Measurements from ENCODE around the gene B4GALNT3.

Gene B4GALNT3

DNA sequence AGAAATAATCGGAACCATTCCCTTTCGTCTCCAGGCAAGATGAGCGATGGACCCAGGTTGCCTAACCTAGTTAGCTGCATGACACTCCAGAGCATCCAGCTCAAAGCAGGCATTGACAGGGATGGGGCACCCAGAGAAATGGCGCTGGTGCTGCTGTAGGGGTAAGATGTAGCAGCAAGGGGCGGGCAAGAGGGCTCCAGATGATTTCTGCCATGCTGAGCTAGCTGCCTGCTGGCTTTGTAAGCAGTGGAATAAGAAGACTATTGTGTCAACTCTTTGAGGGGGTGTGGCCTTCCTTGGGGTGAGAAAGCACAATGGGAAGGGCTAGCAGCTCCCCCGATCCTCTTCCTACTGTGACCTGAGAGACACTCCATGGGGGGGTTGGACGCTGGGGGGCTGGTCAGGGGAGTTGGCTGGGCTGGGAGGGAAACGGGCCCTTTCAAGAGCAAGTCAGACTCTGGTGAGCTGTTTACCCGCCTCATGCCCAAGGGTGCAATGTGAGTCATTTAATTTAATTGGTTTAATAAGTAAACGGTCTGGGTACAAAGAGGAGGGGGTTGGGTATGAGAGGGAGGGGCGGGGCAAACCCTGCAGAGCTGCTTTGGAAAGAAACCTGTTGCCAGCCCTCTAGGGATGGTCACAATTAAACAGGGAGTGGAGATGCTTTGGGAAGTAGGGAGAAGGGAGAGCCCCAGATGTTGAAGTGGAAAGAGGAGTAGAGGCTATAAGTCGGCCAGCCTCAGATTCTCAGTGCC lies 50.5 kb downstream of the B4GALNT3 start:
- DNase-seq: no peak

DNA sequence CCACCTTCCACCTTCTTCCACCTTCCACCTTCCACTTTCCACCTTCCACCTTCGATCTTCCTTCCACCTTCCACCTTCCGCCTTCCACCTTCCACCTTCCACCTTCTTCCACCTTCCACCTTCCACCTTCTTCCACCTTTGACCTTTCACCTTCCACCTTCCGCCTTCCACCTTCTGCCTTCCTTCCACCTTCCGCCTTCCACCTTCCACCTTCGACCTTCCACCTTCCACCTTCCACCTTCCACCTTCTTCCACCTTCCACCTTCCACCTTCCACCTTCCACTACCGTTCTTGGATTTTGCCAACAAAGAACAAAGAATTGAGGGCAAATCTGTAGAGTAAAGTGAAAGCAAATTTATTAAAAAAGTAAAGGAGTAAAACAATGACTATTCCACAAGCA lies 53.2 kb downstream of the B4GALNT3 start:
- no peak for DNase-seq

DNA sequence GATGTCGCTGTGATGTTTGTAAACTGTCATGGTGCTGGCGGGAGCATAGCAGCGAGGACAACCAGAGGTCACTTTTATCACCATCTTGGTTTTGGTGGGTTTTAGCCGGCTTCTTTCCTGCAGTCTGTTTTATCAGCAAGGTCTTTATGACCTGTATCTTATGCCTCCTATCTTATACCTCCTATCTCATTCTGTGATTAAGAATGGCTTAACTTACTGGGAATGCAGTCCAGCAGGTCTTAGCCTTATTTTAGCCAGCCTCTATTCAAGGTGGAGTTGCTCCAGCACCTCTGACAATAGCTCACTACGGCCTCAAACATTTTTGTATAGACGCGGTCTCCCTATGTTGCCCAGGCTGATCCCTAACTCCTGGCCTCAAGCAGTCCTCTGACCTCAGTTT lies 53.7 kb downstream of the B4GALNT3 start:
- no peak for DNase-seq

DNA sequence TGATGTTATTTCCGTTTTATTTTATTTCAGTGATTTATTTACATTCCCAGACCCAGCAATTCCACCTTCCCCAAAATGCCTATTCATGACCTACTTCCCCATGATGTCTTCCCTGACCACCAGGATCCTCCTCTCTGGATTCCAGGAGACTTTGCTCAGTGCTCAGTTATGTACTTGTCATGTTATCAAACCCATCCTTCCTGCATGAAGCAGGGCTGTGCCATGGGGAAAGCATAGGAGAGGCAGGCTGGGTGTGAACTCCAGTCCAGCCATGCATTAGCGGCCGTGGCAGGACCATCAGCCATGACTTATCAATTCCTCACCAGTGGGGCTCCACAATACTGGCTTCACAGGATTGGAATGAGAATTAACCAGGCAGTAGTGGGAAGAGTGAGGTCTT lies 57.8 kb downstream of the B4GALNT3 start:
- no peak for DNase-seq

DNA sequence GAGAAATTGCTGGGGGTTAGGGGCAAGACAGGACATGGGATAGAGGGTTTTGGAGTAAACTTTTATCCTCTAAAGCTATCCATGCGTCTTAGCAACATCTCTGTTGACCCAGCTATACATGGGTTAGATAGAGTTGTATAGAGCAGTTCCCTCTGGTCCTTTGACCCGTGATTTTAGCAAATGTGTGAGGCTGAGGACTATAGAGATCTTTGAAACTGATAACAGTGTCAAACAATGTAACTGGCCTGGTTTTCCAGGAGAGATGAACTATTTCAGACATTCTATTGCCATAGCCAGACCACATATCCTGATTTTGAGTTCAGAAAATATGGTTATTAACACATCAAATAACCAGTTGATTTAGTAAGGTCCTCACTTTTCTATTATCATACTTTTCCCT lies 60.4 kb downstream of the B4GALNT3 start:
- DNase-seq: no peak

DNA sequence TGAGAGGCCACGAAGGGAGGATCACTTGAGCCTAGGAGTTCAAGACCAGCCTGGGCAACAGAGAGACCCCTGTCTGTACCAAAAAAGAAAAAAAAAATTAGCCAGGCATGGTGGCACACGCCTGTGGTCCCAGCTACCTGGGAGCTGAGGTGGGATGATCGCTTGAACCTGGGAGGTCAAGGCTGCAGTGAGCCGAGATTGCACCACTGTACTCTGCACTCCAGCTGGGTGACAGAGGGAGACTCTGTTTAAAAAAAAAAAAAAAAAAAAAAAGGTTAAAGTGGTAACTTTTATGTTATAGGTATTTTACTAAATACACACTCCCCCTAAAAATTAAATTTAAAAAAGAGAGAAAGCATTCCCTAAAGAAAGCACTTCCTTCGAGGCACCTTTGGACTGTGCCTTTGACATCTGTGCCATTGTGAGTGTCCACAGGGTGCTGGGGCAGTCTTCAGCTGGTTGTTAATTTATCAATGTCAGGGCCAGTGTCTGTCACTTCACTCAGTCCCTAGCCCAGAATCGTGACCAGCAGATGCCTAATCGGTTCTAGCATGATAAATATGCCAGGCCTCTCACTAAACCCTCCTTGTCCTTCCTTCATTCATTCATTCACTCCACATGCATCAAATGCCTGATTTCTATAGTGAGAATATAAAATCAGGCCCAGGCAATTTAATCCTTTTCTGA lies 63.1 kb downstream of the B4GALNT3 start:
- DNase-seq: no peak

DNA sequence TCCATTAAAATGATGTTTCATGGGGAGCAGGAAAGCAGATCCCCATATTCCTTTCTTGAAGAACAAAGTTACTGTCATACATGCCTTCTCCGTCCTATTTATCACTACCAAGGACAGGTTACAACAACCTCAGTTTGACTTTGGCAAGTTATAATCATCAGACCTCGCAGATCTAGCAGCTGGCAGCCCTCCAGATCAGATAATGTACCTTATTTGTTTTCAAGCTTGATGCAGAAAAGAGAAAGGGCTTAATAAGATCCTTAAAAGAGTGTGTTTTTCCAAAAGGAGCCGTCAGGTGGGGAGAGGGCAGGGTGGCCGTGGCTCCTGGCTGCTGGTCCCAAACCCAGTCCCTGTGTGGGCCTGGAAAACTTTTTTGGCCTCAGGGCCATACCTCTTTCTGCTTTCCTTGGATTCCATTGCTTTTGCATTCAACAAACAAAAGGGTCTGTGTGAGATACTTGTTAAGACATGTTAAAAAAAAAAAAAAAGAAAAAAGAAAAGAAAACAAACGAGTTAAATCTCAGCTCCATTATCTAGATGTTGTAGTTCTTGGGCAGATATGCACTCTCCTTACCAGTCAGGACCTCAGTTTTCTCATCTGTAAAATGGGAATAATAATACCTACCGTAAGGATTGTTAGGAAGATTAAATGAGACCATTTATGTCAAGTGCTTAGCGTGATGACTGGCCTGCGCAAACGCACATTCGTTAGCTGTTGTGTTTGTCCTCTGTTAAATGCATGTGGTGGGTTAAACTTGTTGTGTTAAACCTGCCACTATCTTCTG lies 64.6 kb downstream of the B4GALNT3 start:
- no peak for DNase-seq

DNA sequence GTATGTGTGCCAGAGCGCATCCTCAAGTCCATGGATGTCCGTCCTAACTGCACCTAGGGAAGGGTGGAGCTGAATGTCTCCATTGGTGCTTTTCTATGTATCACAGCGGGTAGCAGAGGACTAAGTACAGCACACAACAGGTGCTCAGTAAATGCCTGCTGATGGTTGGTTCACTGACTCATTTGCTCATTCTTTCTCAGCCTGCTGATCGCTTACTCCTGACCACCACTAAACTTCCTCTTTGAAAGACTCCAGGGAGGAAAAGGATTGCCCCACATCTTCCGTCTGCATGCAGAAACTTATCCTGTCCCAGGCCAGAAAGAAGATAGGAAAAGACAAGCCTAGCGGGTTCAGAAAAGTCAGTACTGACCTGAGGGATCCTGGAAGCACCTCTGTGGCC lies 66.3 kb downstream of the B4GALNT3 start:
- no peak for DNase-seq

DNA sequence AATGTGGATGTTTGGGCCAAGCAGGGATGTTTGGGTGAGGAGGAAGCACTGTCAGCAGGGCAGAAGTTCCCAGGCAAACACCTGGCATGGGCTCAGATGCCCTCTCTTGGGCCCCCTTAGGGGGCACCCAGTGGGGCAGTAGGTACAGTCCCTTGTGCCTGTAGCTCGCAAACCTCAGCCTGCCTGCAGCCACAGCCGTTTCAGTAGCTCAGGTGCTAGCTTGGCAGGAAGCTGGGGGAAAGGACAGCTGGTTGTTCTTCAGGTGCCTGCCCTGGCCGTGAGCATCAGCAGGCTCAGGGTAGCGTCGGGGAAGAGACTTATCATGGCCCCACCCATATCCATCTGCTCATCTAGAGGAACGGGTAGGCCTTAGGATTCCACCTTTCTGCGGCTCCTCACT lies 67.5 kb downstream of the B4GALNT3 start:
- DNase-seq: no peak

DNA sequence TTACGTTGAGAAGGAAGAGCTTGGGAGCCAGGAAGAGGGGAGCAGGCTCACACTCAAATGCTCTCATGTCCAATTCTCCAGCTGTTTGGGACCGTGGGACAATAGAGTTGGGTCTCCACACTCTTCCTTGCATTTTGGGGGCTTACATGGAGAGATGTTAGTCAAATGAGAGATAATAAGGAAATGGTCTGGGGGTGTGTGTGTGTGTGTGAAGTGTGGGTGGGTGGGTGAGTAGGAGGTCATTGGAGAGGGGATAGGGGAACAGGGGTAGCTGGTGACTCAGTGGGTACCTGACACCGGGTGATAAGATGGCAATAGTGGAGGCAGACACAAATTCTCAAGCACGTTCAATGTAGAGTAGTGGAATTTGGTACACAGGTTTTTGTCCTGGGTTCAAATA lies 68.0 kb downstream of the B4GALNT3 start:
- no peak for DNase-seq

DNA sequence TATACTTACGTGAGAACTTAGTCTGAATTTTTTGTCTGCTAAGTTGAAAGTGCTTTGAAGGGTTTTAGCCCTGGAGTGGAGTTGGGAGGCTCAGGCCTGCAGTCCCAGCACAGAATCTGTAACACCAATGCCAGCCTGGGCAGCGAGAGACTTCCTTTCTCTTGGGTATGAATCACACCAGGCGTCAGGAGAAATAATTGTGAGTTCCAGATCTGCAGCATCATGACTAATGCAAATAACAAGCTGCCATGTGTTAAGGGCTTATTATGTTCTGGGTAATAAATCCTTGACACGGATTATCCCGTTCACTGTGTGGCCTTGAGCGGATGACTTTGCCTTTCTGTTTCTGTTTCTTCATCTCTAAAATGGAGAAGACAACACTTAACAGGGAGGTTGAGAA lies 70.6 kb downstream of the B4GALNT3 start:
- no peak for DNase-seq

DNA sequence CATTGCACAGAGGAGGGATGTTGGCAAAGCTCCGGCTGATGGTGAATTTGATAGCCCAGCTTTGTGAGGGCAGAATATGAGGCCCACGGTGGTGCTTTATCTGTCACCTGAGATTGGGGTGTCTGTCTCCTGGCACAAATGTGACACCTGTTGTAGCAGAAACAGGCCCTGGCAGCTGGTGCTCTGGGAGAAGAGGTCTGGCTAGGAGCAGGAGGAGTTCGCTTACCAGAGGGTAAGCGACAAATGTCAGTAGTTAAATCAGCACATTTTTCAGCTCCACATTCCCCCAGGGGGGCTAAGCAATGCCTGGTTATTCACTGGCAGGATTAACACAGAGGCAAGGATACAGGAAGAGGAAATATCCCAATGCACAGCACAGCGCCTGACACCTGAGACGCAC lies 71.1 kb downstream of the B4GALNT3 start:
- DNase-seq: no peak

DNA sequence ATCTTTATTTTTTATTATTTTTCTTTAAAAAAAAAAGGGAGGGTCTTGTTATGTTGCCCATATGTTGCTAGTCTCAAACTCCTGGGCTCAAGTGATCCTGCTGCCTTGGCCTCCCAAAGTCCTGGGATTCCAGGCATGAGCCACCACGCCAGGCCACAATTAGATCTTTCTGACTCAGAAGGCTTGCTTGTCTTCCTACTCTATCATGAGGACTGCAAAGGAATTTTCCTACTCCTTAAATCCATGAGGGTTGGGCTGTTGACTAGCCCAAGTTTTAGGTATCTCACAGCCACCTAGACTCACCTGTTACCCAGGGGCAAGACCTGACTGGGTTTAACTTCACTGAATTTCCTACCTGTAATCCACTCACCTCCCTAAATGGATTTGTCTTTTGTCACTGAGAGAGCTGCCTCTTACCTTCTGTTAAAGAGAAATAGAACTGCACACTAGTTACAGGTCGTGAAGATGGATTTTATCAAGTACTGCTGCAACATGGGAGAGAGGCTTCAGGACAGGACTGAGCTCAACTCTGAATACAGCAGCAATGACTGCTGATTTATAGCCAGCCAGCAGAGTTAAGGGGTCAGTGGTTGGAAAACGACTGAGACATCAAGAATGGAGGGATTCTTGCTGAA lies 72.3 kb downstream of the B4GALNT3 start:
- DNase-seq: no peak

DNA sequence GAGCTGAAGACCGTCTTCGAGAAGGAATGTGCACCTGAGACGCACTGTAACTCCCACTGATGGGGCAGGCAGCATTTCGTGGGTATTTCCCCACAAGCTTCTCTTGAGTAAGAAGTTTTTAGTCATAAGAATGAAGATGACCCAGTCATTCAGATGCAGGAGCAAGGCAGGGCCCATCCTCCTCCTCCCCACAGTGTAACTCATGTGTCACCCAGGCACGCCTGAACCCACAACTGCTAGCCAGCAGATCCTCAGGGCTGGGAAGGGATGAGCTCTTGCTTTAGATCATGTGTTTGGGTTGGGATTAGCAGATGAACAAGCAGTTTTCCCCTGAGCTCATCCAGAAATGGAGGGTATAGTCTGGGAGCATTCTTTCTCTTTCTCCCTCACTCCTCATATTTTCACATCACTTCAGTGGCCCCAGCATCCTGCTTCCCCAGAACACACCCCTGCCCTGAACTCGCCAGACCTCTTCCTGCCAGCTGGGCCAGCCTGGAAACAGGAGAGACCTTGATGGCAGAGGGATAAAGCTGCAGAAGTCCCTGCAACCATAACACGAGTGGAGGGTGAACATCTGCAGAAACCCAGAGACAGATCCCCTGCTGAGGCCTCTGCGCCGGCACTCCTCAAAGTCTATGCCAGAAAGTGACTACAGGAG lies 73.3 kb downstream of the B4GALNT3 start:
- no peak for DNase-seq

DNA sequence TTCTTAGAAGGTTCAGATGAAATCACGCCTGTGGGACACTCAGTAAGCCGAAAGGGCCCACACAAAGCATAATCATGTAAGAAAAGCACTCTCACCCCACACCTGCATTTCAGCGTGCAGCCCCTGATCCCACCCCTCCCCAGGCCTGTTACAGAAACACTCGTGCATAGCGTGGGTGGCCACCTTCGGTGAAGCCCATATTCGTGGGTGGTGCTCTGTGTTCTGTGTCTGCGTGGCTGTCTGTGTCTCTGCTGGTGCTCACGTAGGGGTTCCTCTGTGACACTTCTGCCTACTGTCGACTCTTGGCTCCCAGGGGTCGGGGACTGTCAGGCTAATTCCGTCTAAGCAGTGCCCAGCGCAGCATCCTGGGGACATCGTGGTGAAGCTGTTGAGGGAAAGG lies 74.0 kb downstream of the B4GALNT3 start:
- DNase-seq: no peak

DNA sequence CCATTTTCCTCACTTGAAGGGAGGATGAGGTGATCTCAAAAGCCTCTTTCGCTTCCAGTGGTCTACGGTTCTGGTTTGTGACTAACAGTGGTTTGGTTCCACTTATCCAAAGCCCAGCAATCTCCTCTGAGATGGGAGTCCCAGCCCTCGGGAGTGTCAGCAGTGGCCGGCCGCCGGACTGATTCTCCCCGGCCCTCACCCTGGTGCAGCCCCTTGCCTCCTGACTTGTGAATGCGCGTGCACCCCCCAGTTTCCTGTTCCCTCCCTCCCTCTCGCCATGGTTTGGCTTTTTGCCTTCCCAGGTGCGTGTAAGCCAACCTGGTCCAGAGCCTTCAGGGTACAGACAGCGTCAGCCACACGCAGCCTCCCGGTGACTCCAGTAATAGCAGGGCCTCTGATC lies 74.5 kb downstream of the B4GALNT3 start:
- DNase-seq: no peak

DNA sequence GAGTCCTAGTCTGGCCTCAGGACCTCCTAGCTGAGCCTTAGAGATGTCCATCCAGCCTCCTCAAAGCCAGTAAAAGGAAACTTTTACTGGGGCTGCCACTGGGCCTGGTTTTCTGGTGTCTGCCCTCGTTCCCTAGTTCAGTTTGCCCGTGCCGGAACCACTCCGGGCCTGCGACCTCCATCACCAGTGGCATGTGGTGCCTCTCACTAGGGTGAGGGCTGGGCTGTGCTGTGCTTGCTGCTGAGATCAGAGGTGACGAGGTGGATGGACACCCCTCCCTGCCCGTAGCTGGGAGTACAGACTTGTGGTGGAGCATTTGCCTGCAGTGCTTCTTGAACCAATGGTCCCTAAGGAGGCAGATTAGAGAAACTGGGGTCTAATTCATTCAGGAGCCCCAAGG lies 75.7 kb downstream of the B4GALNT3 start:
- DNase-seq: no peak

DNA sequence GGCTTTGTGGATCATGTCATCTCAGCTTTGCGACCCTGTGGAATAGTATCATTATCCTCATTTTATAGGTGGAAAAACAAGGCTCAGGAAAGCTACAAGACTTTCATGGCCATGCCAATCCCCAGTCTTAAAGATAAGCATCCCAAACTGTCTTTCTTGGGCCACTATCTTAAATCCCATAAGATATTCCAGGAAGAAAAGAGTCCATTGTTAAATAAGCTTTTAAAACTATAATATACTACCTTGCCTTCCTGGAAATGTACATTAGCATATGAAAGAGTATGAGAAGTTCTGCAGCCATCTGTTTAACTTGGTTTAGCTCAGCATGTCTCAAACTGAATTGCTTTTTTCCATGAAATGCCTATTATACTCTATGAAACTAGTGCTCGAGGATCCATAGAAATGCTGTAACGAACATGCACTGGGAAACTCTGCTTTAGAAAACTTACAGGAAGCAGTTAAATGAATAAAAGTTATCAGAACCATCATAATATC lies 77.1 kb downstream of the B4GALNT3 start:
- DNase-seq: no peak

DNA sequence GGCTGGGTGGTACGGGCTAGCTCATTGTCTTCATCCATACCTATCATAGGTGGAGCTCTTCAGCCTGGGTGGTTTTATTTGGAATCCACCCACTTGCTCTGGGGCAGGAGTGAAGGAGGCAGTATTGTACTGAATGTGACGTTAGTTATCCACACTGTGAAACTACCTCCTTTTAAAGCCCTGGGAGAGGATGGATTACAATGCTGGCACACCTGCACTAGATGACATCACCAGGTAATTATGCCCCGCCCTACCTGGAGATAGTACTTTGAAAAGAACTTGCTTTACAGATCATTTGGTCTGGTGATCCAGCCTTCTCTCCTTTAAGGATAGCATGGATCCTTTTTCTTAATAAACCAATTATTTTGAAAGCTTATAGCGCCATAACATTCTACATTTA lies 78.0 kb downstream of the B4GALNT3 start:
- DNase-seq: no peak

DNA sequence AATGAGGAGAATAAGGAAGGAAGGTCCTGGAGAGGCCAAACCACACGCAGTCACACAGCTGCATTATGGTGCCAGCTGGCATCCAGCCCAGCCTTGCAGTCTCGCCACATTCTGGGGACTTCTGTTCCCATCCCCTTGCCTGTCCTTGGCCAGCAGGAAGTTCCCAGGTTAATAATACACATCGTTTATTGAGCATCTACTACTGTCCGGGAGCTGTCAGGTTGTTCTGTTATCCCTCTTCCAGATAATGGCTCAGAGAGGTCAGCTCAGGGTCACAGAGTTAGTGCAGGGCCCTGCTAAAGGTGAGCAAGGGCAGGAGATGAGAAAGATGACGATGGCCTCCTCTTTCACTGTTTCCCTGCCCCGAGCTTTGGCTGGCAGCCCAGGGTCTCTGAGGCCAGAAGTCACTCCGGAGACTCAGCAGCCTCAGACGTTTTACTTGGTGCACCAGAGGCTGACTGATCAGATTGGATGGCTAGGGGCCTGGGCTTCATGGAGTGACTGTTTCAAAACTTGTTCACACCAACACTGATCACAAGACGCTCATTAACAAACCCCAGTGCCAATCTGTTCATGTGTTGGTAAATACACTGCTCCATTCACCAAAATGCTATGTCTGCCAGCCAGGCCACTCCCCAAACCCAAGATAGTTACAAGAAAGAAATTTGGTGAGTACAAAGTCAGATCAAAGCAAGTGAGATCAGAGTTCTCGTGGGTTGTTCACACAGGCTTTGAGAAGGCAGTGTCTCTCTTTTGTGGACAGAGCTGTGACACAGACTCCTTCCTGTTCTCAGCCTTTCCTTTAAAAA lies 79.2 kb downstream of the B4GALNT3 start:
- DNase-seq: peak; percentile 49

DNA sequence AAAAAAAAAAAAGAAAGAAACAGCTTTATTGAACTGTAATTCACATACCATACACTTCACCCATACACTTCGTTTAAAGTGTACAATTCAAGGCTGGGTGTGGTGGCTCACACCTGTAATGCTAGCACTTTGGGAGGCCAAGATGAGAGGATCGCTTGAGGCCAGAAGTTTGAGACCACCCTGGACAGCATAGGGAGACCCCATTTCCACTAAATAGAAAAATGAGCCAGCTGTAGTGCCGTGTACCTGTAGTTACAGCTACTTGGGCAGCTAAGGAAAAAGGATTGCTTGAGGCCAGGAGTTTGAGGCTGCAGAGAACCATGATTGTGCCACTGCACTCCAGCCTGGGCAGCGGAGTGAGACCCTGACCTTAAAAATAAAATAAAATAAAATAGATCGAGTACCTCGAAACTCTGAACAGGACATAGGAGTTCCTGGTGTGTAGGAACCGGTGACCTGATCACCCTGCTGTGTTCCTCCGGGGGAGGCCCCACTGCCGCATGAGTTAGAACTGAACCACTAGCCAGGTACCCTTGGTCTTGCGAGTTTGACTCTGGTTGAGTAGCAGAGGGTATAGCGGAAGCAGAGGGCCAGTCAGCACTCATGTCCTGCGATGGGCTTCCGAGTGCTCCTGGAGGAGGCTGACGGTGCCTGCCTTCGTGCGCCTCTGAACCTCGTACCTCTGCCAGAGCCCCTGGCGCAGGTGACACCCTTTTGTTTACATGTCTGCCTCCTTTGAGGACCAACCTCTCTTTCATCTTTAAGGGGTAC lies 80.0 kb downstream of the B4GALNT3 start:
- no peak for DNase-seq

Measured in NCI-H1092 treated with DMSO at 0.1 percent for 48 hours (cell line).